Measurements from ENCODE around the gene VPS11.

DNA sequence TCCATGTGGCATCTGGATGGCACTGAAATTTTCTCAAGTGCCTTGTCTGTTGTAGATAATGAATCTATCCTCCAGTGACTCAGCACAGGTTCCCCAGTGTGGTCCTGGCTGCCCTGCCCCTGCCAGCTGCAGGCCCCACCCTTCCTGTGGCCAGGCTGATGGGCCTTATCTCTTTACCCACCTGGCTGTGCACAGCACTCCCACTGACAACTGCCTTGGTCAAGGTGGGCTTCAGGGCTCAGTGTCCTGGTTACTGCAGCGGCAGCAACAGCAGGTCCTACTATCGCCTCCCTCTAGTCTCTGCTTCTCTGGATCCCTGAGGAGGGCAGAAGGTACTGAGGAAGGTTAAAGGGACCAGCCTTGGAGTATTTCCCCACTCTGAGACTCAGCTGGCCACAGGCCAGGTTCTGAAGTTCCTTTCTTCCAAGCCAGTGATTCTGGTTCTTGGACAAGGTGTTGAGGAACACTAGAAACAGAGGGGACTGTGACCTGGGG lies 20.2 kb downstream of the VPS11 start:
- TF ChIP-seq, protein P1, sequence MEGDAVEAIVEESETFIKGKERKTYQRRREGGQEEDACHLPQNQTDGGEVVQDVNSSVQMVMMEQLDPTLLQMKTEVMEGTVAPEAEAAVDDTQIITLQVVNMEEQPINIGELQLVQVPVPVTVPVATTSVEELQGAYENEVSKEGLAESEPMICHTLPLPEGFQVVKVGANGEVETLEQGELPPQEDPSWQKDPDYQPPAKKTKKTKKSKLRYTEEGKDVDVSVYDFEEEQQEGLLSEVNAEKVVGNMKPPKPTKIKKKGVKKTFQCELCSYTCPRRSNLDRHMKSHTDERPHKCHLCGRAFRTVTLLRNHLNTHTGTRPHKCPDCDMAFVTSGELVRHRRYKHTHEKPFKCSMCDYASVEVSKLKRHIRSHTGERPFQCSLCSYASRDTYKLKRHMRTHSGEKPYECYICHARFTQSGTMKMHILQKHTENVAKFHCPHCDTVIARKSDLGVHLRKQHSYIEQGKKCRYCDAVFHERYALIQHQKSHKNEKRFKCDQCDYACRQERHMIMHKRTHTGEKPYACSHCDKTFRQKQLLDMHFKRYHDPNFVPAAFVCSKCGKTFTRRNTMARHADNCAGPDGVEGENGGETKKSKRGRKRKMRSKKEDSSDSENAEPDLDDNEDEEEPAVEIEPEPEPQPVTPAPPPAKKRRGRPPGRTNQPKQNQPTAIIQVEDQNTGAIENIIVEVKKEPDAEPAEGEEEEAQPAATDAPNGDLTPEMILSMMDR (conservative IDR thresholded peaks at IDR 0.05; ENCODE audit: low read length), result no peak
- TF ChIP-seq EZH2phosphoT487 (IDR thresholded peaks at IDR 0.05; ENCODE audit: borderline replicate concordance, low read depth, low read length), result no peak

All from OCI-LY7 (cell line).